ENCODE measurements around the gene RPS6KB2.

RPS6KB2 gene

DNA sequence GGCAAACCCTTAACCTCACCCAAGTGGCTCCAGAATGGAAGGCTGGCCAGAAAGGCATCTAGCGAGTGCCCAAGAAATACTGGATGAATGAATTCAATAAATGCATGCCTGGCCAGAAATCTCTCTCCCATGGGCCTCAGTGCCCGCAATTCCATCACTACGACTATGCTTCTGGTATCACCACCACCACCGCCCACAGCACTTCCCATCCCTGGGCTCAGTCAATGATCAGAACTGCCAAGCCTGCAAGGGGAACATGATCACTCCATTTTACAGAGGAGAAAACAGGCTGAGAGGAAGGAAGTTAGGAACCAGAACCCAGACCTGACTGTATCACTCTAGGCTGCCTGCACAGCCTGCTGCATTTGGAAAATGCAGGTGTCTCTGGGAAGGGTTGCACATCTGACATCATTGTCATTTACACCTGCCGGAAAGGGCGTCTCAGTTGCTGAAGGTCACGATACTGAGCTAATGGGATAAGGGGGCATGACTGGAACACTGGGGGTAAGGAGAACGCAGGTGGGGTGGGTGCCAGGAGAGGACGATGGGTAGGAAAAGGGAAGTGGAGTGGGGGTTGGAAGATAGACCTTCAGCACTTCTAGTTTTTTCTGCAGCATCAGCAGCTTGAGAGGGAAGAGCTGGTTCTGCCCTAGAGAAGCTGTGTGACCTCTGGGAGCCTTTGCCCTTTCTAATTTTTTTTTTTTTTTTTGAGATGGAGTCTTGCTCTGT, 21.0 kb downstream of the RPS6KB2 start:
- POLR2A ChIA-PET = interaction anchor here (1.2 kb wide), 1 partner anchor 34 kb away, joined by 3 read pairs; the partner anchor contains the start of gene AIP
- CTCF ChIA-PET = interaction anchor here (0.6 to 0.7 kb wide), 2 partner anchors 31 to 941 kb away, joined by 3 read pairs; no protein-coding TSS in a partner anchor
- TF ChIP-seq NFRKB (IDR thresholded peaks at IDR 0.05) = no peak
- TF ChIP-seq CTBP1 (IDR thresholded peaks at IDR 0.05; ENCODE audit: borderline replicate concordance) = no peak
- TF ChIP-seq ARNT (IDR thresholded peaks at IDR 0.05) = no peak
- TF ChIP-seq LEF1 (IDR thresholded peaks at IDR 0.05; ENCODE audit: borderline replicate concordance) = no peak
- TF ChIP-seq FOXM1 (IDR thresholded peaks at IDR 0.05; ENCODE audit: borderline replicate concordance) = no peak
- no peak for TF ChIP-seq FOXA1 (IDR thresholded peaks at IDR 0.05)
- no peak for TF ChIP-seq L3MBTL2 (conservative IDR thresholded peaks at IDR 0.05)
- no peak for TF ChIP-seq TARDBP (IDR thresholded peaks at IDR 0.05)
- TF ChIP-seq FOXK2 (IDR thresholded peaks at IDR 0.05) = no peak
- no peak for TF ChIP-seq ELF4 (IDR thresholded peaks at IDR 0.05)
- TF ChIP-seq BHLHE40 (IDR thresholded peaks at IDR 0.05; ENCODE audit: borderline replicate concordance) = no peak
- TF ChIP-seq, protein P1, sequence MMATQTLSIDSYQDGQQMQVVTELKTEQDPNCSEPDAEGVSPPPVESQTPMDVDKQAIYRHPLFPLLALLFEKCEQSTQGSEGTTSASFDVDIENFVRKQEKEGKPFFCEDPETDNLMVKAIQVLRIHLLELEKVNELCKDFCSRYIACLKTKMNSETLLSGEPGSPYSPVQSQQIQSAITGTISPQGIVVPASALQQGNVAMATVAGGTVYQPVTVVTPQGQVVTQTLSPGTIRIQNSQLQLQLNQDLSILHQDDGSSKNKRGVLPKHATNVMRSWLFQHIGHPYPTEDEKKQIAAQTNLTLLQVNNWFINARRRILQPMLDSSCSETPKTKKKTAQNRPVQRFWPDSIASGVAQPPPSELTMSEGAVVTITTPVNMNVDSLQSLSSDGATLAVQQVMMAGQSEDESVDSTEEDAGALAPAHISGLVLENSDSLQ (IDR thresholded peaks at IDR 0.05) = no peak
- no peak for TF ChIP-seq SP1 (IDR thresholded peaks at IDR 0.05)
- TF ChIP-seq SUZ12 (IDR thresholded peaks at IDR 0.05) = no peak
- no peak for TF ChIP-seq HDGF (IDR thresholded peaks at IDR 0.05; ENCODE audit: borderline replicate concordance)
- DNase-seq (ENCODE audit: extremely low spot score) = no peak

DNA sequence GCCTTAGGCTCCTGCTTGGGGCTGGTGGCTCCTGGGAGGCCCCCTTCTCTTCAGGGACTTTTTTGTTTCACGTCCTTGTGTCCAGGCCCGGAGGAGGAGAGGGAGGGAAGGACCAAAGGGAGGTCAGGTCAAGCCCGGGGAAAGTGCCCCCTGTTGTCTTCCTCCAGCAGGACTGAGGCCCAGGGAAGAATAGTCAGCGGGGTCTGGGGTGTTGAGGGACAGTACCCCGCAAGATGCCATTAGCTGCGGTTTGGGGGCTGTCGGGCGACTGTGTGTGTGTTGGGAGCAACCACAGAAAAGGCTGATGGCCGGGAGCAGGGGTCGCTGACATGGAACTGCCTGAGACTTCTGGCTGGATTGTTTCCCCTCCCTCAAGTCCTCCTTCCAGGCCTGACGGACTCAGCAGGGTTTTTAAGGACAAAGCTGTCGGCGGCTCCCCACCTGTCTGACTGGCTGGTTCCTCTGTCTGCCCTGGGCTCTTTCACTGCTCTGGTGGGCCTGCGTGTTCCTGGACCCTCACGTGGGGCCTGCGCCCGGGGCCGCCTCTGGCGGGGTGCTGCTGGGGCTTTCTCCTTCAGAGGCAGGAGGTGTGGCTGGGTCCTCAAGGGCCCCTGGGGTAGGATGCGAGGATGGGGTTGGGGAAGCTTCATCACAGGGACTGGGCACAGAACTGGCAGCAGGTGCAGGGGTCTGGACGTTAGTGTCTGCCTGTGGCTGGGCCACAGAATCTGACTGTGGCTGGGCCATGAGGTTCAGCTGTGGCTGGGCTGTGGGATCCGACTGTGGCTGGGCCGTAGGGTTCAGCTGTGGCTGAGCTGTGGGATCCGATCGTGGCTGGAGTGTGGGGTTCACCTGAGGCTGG, 22.7 kb downstream of the RPS6KB2 start:
- DNase-seq (ENCODE audit: extremely low spot score) = no peak
- ChIA-PET CTCF (no interaction called here), POLR2A (interaction anchor here (0.9 to 1.4 kb wide), 5 partner anchors 9 to 59 kb away, joined by 3 to 5 read pairs (median 3); partner anchors contain the start of genes PPP1CA and RAD9A)
- TF ChIP-seq FOXM1 (IDR thresholded peaks at IDR 0.05; ENCODE audit: borderline replicate concordance) (no peak), ZNF384 (IDR thresholded peaks at IDR 0.05) (no peak), NFRKB (IDR thresholded peaks at IDR 0.05) (no peak), SP1 (IDR thresholded peaks at IDR 0.05) (no peak), TARDBP (IDR thresholded peaks at IDR 0.05) (no peak), FOXA1 (IDR thresholded peaks at IDR 0.05) (no peak), CTBP1 (IDR thresholded peaks at IDR 0.05; ENCODE audit: borderline replicate concordance) (no peak), FOXK2 (IDR thresholded peaks at IDR 0.05) (no peak), ARNT (IDR thresholded peaks at IDR 0.05) (no peak), HDGF (IDR thresholded peaks at IDR 0.05; ENCODE audit: borderline replicate concordance) (no peak), SUZ12 (IDR thresholded peaks at IDR 0.05) (no peak), ELF4 (IDR thresholded peaks at IDR 0.05) (no peak), LEF1 (IDR thresholded peaks at IDR 0.05; ENCODE audit: borderline replicate concordance) (no peak), BHLHE40 (IDR thresholded peaks at IDR 0.05; ENCODE audit: borderline replicate concordance) (no peak), L3MBTL2 (conservative IDR thresholded peaks at IDR 0.05) (no peak)
- TF ChIP-seq, protein P1 (IDR thresholded peaks at IDR 0.05) = no peak

DNA sequence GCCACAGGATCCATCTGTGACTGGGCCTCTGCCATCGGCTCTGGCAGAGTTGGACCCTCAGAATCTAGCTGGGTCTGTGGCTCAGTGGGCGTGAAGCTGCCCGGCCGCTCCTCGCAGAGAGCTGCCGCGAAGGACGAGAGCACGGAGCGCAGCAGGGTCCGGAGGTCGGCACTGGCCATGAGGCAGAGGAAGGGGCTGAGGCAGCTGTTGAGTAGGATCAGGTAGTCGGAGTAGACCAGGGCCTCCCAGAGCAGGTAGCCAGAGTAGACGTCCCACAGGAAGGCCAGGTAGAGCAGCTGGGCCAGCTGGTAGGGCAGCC, 23.3 kb downstream of the RPS6KB2 start:
- no peak for DNase-seq (ENCODE audit: extremely low spot score)
- CTCF ChIA-PET = no interaction called here
- TF ChIP-seq FOXM1 (IDR thresholded peaks at IDR 0.05; ENCODE audit: borderline replicate concordance) = no peak
- TF ChIP-seq SP1 (IDR thresholded peaks at IDR 0.05) = no peak
- TF ChIP-seq ZNF384 (IDR thresholded peaks at IDR 0.05) = no peak
- no peak for TF ChIP-seq ELF4 (IDR thresholded peaks at IDR 0.05)
- no peak for TF ChIP-seq NFRKB (IDR thresholded peaks at IDR 0.05)
- no peak for TF ChIP-seq FOXK2 (IDR thresholded peaks at IDR 0.05)
- TF ChIP-seq TARDBP (IDR thresholded peaks at IDR 0.05) = no peak
- TF ChIP-seq CTBP1 (IDR thresholded peaks at IDR 0.05; ENCODE audit: borderline replicate concordance) = no peak
- TF ChIP-seq SUZ12 (IDR thresholded peaks at IDR 0.05) = no peak
- no peak for TF ChIP-seq LEF1 (IDR thresholded peaks at IDR 0.05; ENCODE audit: borderline replicate concordance)
- TF ChIP-seq, protein P1 (IDR thresholded peaks at IDR 0.05) = no peak
- no peak for TF ChIP-seq FOXA1 (IDR thresholded peaks at IDR 0.05)
- TF ChIP-seq HDGF (IDR thresholded peaks at IDR 0.05; ENCODE audit: borderline replicate concordance) = no peak
- no peak for TF ChIP-seq ARNT (IDR thresholded peaks at IDR 0.05)
- no peak for TF ChIP-seq L3MBTL2 (conservative IDR thresholded peaks at IDR 0.05)
- POLR2A ChIA-PET = interaction anchor here (0.9 to 1.5 kb wide), 5 partner anchors 9 to 60 kb away, joined by 3 to 5 read pairs (median 3); partner anchors contain the start of genes PPP1CA and RAD9A

DNA sequence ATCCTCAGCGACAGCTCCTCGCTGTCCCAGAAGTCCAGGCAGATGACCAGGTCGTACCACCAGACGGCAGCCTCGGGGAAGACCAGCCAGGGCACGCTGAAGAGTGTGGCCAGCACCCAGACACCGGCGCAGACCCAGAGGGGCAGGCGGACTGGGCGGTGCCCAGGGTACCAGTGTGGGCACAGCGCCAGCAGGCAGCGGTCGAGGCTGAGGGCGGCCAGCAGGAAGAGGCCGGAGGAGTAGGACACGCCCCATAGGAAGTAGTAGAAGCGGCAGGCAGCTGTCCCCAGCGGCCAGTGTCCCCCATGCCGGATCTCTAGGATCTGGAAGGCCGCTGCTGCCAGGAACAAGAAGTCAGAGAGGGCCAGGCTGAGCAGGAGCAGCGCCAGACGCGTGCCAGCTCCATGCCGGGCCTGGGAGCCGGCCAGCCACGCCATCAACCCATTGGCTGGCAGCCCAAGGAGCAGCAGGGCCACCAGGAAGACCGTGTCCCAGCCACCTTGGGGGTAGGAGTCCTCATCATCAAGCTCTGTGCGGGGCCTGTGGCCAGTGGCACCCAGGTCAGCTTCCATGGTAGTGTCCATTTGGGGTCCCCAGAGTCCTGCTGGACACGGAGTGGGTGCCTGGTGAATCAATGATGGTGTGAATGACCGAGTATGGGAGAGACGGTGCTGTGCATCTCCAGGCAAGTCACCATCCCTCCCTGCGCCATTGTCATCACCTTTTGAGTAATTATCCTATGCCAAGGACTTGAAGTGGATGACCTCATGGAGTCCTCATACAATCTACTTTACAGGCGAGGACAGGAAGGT, 24.1 kb downstream of the RPS6KB2 start, which contains the start of gene GPR152:
Gene GPR152 (minus strand): TSS at position 589 of the 812 bp plus-strand sequence. CDS start 5 bp downstream, at position 584.
- ChIA-PET CTCF (no interaction called here), POLR2A (interaction anchor here (0.9 to 1.5 kb wide), 4 partner anchors 13 to 61 kb away, joined by 3 to 5 read pairs (median 3); partner anchors contain the start of genes PPP1CA and RAD9A)
- no peak for DNase-seq (ENCODE audit: extremely low spot score)
- TF ChIP-seq SP1 (IDR thresholded peaks at IDR 0.05) (no peak), SUZ12 (IDR thresholded peaks at IDR 0.05) (no peak), ARNT (IDR thresholded peaks at IDR 0.05) (no peak), ZNF384 (IDR thresholded peaks at IDR 0.05) (no peak), HDGF (IDR thresholded peaks at IDR 0.05; ENCODE audit: borderline replicate concordance) (no peak), FOXK2 (IDR thresholded peaks at IDR 0.05) (no peak), CTBP1 (IDR thresholded peaks at IDR 0.05; ENCODE audit: borderline replicate concordance) (no peak), FOXM1 (IDR thresholded peaks at IDR 0.05; ENCODE audit: borderline replicate concordance) (no peak), FOXA1 (IDR thresholded peaks at IDR 0.05) (no peak), L3MBTL2 (conservative IDR thresholded peaks at IDR 0.05) (no peak)
- TF ChIP-seq, protein P1 (IDR thresholded peaks at IDR 0.05) = no peak
